Chondrocyte (in vitro differentiated cells): ENCODE measurements around the gene TEX12. TPM values are rescaled to one million over a fixed set of nuclear protein-coding genes. Genes with fewer than 3 reads are reported as not detected.

ENCODE experiments used
- DNase-seq: peaks from one replicate; pipeline ENCODE4 v3.0.0; 2021; ENCODE audit warnings: mixed read lengths, low spot score
- H3K27ac Mint-ChIP-seq: one replicate; pipeline ENCODE4 v1.8.0; 2021; ENCODE audit warnings: mild to moderate bottlenecking, moderate library complexity, mixed read lengths; ENCODE audit not compliant: unreplicated experiment
- H3K27me3 Mint-ChIP-seq: 2 replicates; pipeline ENCODE4 v1.8.0; 2021; ENCODE audit warnings: low read depth, mixed read lengths
- H3K36me3 Mint-ChIP-seq: 2 replicates; pipeline ENCODE4 v1.8.0; 2021; ENCODE audit warnings: low read depth, mixed read lengths
- H3K4me1 Mint-ChIP-seq: 2 replicates; pipeline ENCODE4 v1.8.0; 2021; ENCODE audit warnings: low read depth, mild to moderate bottlenecking, mixed read lengths
- H3K4me3 Mint-ChIP-seq: one replicate; pipeline ENCODE4 v1.8.0; 2021; ENCODE audit warnings: mild to moderate bottlenecking, moderate library complexity, mixed read lengths; ENCODE audit not compliant: unreplicated experiment
- H3K9me3 Mint-ChIP-seq: 2 replicates; pipeline ENCODE4 v1.8.0; 2021; ENCODE audit warnings: low read depth, mixed read lengths
- total RNA-seq: library from RNA; stranded (reverse); gene quantifications from 3 replicates; pipeline ENCODE4 v1.2.1, GENCODE V29; 2021
- TF ChIP-seq, protein P1 (sequence below): fragments of 200-600 bp; sonication (generic); IDR thresholded peaks from 2 replicates; pipeline ENCODE4 v1.5.0; 2021; ENCODE audit warnings: antibody characterized with exemption, mild to moderate bottlenecking, moderate library complexity

TEX12 gene
- total RNA-seq, 1 donor from 2014 or later, result not detected

DNA sequence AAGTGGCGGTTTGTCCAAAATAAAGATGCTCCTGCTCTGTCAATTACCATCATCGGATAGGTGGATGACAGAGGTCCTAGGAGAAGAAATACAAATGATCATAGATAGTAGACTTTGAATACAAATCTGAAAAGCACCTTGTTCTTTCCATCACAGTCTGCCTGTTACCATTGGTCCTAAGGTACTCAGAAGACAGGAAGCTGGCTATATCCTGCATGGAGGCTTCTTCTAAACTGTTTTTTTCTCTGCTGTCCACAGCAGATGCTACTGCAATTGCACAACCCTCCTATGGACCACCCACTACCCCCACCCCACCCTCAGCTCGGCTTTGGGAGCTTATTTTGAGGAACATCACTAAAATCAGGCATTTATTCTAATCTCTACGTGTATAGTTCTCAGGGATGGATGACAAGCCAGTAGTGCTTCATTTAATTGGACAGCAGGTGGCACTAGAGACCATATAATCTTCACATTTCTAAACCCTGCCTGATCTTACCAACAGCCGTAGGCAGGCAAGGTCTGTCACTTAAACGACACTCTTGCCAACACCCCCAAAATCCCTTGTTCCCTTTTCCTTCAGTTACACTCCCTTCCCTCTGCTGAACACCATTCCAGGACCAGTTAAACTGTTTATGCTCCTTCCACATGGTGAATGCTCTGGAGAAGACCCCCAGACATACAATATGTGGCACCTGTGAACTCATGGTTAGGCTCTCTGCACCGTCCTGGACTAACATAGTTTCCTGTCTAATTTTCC is 52.5 kb downstream of the TEX12 start:
- no peak overlapping the region for H3K4me3 Mint-ChIP-seq
- no peak for DNase-seq

DNA sequence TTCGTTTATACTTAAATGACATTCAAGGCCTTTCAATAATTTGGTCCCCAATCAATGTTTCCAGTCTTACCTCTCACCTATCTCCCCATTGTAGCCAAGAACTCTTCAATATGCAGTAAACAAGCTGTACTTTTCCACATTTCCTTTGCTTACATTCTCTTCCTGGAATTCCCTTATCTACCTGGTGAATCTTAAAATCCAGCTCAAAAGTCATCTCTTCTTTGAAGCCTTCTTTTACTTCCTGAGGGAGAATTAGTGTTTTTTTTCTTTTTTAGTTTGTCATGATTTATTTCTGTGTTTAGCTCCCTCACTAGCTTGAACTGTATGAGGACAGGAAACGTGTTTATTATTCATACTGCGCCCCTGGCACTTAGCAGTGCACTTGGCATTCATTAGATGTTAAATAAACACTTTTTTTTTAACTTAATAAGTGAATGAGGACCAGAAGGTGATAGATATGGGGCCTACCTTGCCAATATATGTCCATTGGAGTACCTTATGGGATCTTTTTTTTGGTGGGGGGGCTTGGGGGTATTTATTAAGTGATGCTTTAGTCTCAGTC is 54.2 kb downstream of the TEX12 start:
- Mint-ChIP-seq H3K4me3 (no peak overlapping the region), H3K4me1 (peaks cover 10% of the 10 kb centered on the region), H3K9me3 (peaks cover 4% of the 10 kb centered on the region), H3K27me3 (no peaks in the 10 kb centered on the region), H3K36me3 (no peaks in the 10 kb centered on the region), H3K27ac (no peak overlapping the region)
- DNase-seq, result no peak
- TF ChIP-seq, protein P1, sequence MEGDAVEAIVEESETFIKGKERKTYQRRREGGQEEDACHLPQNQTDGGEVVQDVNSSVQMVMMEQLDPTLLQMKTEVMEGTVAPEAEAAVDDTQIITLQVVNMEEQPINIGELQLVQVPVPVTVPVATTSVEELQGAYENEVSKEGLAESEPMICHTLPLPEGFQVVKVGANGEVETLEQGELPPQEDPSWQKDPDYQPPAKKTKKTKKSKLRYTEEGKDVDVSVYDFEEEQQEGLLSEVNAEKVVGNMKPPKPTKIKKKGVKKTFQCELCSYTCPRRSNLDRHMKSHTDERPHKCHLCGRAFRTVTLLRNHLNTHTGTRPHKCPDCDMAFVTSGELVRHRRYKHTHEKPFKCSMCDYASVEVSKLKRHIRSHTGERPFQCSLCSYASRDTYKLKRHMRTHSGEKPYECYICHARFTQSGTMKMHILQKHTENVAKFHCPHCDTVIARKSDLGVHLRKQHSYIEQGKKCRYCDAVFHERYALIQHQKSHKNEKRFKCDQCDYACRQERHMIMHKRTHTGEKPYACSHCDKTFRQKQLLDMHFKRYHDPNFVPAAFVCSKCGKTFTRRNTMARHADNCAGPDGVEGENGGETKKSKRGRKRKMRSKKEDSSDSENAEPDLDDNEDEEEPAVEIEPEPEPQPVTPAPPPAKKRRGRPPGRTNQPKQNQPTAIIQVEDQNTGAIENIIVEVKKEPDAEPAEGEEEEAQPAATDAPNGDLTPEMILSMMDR, result no peak

More for the DNA sequence above, 52.5 kb downstream of the TEX12 start:
- TF ChIP-seq, protein P1, result peak; percentile 89
- Mint-ChIP-seq H3K4me1 (peaks cover 14% of the 10 kb centered on the region), H3K36me3 (no peaks in the 10 kb centered on the region), H3K27me3 (no peaks in the 10 kb centered on the region), H3K9me3 (peaks cover 4% of the 10 kb centered on the region), H3K27ac (no peak overlapping the region)

Other genes with a start within 250 kb of the TEX12 start
- 0.67 to 2.0 TPM (median 0.72 TPM) in 3 replicates for gene C11orf52, start 248.5 kb upstream of the TEX12 start, total RNA-seq
- gene DIXDC1, start 230.0 kb upstream of the TEX12 start, total RNA-seq, result 28.0 to 41.9 TPM (median 29.6 TPM) in 3 replicates
- 24.9 to 31.6 TPM (median 27.7 TPM) in 3 replicates for gene DLAT, start 142.0 kb upstream of the TEX12 start, total RNA-seq
- gene PIH1D2, start 93.4 kb upstream of the TEX12 start, total RNA-seq, result 0.62 to 1.4 TPM (median 1.3 TPM) in 3 replicates
- gene NKAPD1, start 93.1 kb upstream of the TEX12 start, total RNA-seq, result 15.5 to 18.5 TPM (median 18.2 TPM) in 3 replicates
- gene TIMM8B, start 80.6 kb upstream of the TEX12 start, total RNA-seq, result 56.3 to 67.9 TPM (median 56.5 TPM) in 3 replicates
- gene SDHD, start 80.5 kb upstream of the TEX12 start, total RNA-seq, result 52.0 to 62.8 TPM (median 61.5 TPM) in 3 replicates
- 0.80 to 0.97 TPM (median 0.85 TPM) in 3 replicates for gene IL18, start 3.3 kb upstream of the TEX12 start, total RNA-seq
- gene BCO2, start 8.1 kb downstream of the TEX12 start, total RNA-seq, result 1.2 to 1.9 TPM (median 1.7 TPM) in 3 replicates
- 43.6 to 64.3 TPM (median 45.8 TPM) in 3 replicates for gene PTS, start 59.1 kb downstream of the TEX12 start, total RNA-seq
- gene PLET1, start 93.5 kb downstream of the TEX12 start, total RNA-seq, result not detected in 3 replicates